ENCODE data around the gene PTPN3. TPM values are rescaled to one million over a fixed set of nuclear protein-coding genes. Genes with fewer than 3 reads are reported as not detected.
"Not testable (repeated sequence)": the region's sequence is repeated elsewhere in the genome, so short reads cannot be mapped to it uniquely, and the experiment has no call there.

The PTPN3 gene
- total RNA-seq, 4 donors from 2014 or later: 31.6 to 64.0 (median 38.7) TPM

- TF ChIP-seq EP300 (IDR thresholded peaks at IDR 0.05): no peak
- H3K27ac ChIP-seq: no peak overlapping the region
- WGBS: 90% methylated on average over 6 of the region's 7 CpGs
- H3K4me3 ChIP-seq: no peak overlapping the region
- DNase-seq (ENCODE audit: low spot score in 2 of 2): no peak
- H3K27me3 ChIP-seq: no peaks in the 10 kb centered on the region
- H3K9me3 ChIP-seq: no peaks in the 10 kb centered on the region
- no peaks in the 10 kb centered on the region for H3K4me1 ChIP-seq
- peaks cover 59% of the 10 kb centered on the region for H3K36me3 ChIP-seq
Measured at GRCh38 chr9:109379513-109379912, 118.6 kb downstream of the PTPN3 start.

GRCh38 chr9:109378316-109378715 is 119.8 kb downstream of the PTPN3 start:
- Histone ChIP-seq H3K9me3 (no peaks in the 10 kb centered on the region), H3K4me1 (no peaks in the 10 kb centered on the region), H3K36me3 (peaks cover 47% of the 10 kb centered on the region), H3K27me3 (no peaks in the 10 kb centered on the region), H3K4me3 (no peak overlapping the region), H3K27ac (no peak overlapping the region)
- no peak for DNase-seq (ENCODE audit: low spot score in 2 of 2)
- TF ChIP-seq POLR2AphosphoS5 (IDR thresholded peaks at IDR 0.05): no peak
- TF ChIP-seq POLR2A (IDR thresholded peaks at IDR 0.05): no peak
- TF ChIP-seq EP300 (IDR thresholded peaks at IDR 0.05): no peak
- no peak for TF ChIP-seq CTCF (IDR thresholded peaks at IDR 0.05)
- WGBS: 87% methylated on average over 4 of the region's 4 CpGs

- no peaks in the 10 kb centered on the region for H3K9me3 ChIP-seq
- 90% methylated on average over 5 of the region's 5 CpGs for WGBS
- no peak for DNase-seq (ENCODE audit: low spot score in 2 of 2)
- H3K36me3 ChIP-seq: peaks cover 3% of the 10 kb centered on the region
- no peak overlapping the region for H3K27ac ChIP-seq
- H3K4me3 ChIP-seq: no peak overlapping the region
- TF ChIP-seq EP300 (IDR thresholded peaks at IDR 0.05): no peak
- H3K27me3 ChIP-seq: no peaks in the 10 kb centered on the region
- H3K4me1 ChIP-seq: no peaks in the 10 kb centered on the region
Measured at GRCh38 chr9:109372246-109372645, 125.9 kb downstream of the PTPN3 start.

GRCh38 chr9:109371374-109371773 is 126.7 kb downstream of the PTPN3 start:
- TF ChIP-seq POLR2A (IDR thresholded peaks at IDR 0.05) (no peak), CTCF (IDR thresholded peaks at IDR 0.05) (no peak), EP300 (IDR thresholded peaks at IDR 0.05) (no peak), POLR2AphosphoS5 (IDR thresholded peaks at IDR 0.05) (no peak)
- Histone ChIP-seq H3K27ac (no peak overlapping the region), H3K36me3 (no peaks in the 10 kb centered on the region), H3K4me3 (no peak overlapping the region), H3K9me3 (no peaks in the 10 kb centered on the region), H3K27me3 (no peaks in the 10 kb centered on the region), H3K4me1 (no peaks in the 10 kb centered on the region)
- WGBS: 86% methylated on average over 1 of the region's 1 CpG
- no peak for DNase-seq (ENCODE audit: low spot score in 2 of 2)

- no peak for TF ChIP-seq CTCF (IDR thresholded peaks at IDR 0.05)
- H3K4me3 ChIP-seq: no peak overlapping the region
- H3K4me1 ChIP-seq: no peaks in the 10 kb centered on the region
- 70% methylated on average over 2 of the region's 2 CpGs for WGBS
- H3K36me3 ChIP-seq: no peaks in the 10 kb centered on the region
- H3K9me3 ChIP-seq: no peaks in the 10 kb centered on the region
- H3K27me3 ChIP-seq: peaks cover under 1% of the 10 kb centered on the region
- no peak overlapping the region for H3K27ac ChIP-seq
- DNase-seq (ENCODE audit: low spot score in 2 of 2): no peak
Measured at GRCh38 chr9:109369285-109369684, 128.8 kb downstream of the PTPN3 start.

GRCh38 chr9:109360771-109361170 is 137.3 kb downstream of the PTPN3 start:
- Histone ChIP-seq H3K4me1 (no peaks in the 10 kb centered on the region), H3K27ac (no peak overlapping the region), H3K4me3 (no peak overlapping the region), H3K27me3 (peaks cover 6% of the 10 kb centered on the region), H3K36me3 (no peaks in the 10 kb centered on the region), H3K9me3 (no peaks in the 10 kb centered on the region)
- WGBS: 87% methylated on average over 5 of the region's 5 CpGs
- no peak for TF ChIP-seq POLR2A (IDR thresholded peaks at IDR 0.05)
- DNase-seq (ENCODE audit: low spot score in 2 of 2): no peak

- H3K4me1 ChIP-seq; H3K36me3 ChIP-seq; DNase-seq (ENCODE audit: low spot score in 2 of 2); H3K4me3 ChIP-seq; H3K27ac ChIP-seq; H3K27me3 ChIP-seq; H3K9me3 ChIP-seq: not testable (repeated sequence)
- WGBS: 85% methylated on average over 8 of the region's 8 CpGs
Measured at GRCh38 chr9:109358968-109359603, 139.0 kb downstream of the PTPN3 start.
